ENCODE measurements around the gene LTBR.

DNA sequence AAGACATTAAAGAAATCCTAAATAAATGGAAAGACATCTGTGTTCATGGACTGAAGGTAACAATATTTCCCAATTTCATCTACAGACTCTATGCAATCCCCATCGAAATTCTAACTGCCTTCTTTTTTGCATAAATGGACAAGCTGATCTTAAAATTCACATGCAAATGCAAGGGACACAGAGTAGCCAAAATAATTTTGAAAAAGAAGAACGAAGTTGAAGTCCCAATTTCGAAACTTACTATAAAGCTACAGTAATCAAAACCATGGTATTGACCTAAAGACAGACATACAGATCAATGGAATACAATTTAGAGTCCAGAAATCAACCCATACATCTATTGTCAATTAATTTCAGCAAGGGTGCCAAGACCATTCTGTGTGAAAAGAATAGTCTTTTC, 44.4 kb downstream of the LTBR start:
- TF ChIP-seq, protein P1, sequence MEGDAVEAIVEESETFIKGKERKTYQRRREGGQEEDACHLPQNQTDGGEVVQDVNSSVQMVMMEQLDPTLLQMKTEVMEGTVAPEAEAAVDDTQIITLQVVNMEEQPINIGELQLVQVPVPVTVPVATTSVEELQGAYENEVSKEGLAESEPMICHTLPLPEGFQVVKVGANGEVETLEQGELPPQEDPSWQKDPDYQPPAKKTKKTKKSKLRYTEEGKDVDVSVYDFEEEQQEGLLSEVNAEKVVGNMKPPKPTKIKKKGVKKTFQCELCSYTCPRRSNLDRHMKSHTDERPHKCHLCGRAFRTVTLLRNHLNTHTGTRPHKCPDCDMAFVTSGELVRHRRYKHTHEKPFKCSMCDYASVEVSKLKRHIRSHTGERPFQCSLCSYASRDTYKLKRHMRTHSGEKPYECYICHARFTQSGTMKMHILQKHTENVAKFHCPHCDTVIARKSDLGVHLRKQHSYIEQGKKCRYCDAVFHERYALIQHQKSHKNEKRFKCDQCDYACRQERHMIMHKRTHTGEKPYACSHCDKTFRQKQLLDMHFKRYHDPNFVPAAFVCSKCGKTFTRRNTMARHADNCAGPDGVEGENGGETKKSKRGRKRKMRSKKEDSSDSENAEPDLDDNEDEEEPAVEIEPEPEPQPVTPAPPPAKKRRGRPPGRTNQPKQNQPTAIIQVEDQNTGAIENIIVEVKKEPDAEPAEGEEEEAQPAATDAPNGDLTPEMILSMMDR (IDR thresholded peaks at IDR 0.05; ENCODE audit: low read depth, low read length) = no peak
- no peak for TF ChIP-seq POLR2A (IDR thresholded peaks at IDR 0.05; ENCODE audit: extremely low read depth, insufficient read length)
- TF ChIP-seq MYC (IDR thresholded peaks at IDR 0.05; ENCODE audit: low read depth, low read length) = no peak
